GM18868 (cell line): ENCODE measurements around the gene KRTAP9-4.
"Not testable (repeated sequence)": the region's sequence is repeated elsewhere in the genome, so short reads cannot be mapped to it uniquely, and the experiment has no call there.

Experiments
- ATAC-seq: cut with Tn5 transposase; IDR thresholded peaks from one replicate; pipeline ENCODE4 v1.9.1; 2021; ENCODE audit warnings: mild to moderate bottlenecking, moderate library complexity; ENCODE audit not compliant: unreplicated experiment

KRTAP9-4 gene, protein sequence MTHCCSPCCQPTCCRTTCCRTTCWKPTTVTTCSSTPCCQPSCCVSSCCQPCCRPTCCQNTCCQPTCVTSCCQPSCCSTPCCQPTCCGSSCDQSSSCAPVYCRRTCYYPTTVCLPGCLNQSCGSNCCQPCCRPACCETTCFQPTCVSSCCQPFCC

GRCh38 chr17:41249637-41250240 lies at the start of gene KRTAP9-4:
TSS of gene KRTAP9-4 (plus strand) at chr17:41249687. CDS start at chr17:41249721, 34 bp downstream.
- ATAC-seq: not testable (repeated sequence)

DNA sequence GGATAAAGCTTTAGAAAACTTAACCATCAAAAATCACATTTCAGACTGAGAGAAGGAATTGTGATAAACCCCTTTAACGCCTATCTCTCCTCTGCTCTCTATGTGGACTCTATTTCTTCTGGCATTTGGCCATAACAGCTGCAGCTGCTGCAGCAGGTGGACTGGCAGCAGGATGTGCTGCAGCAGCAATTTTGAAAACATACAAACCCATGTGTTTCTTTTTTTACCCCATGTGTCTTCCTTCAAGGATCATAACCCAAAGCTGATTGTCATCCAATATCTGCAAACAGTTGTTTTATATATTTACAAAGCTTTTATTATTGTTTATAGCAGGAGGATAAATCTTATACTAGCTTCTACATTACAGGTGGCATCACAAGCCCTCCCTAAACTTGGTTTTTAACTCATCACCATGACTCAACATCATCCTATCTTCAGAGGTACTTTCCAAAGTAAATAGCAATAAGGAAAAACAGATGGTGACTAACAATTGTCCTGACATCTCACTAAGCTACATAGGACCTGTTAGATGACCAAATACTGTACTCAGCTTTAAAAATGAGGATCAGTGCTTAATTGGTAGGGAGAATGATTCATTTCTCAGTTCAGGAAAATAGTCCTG lies 37.5 kb upstream of the KRTAP9-4 start:
- no peak for ATAC-seq

GRCh38 chr17:41212524-41213169 lies 36.8 kb upstream of the KRTAP9-4 start:
- no peak for ATAC-seq

DNA sequence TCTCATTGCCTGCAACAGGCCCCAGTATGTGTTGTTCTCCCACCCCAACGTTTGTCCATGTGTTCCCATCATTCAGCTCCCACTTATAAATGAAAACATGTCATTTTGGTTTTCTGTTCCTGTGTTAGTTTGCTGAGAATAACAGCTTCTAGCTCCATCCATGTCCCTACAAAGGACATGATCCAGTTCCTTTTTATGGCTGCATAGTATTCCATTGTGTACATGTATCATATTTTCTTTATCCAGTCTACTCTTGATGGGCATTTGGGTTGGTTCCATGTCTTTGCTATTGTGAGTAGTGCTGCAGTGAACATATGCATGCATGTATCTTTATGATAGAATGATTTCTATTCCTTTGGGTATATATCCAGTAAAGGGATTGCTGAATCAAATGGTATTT lies 33.8 kb upstream of the KRTAP9-4 start:
- ATAC-seq: no peak

DNA sequence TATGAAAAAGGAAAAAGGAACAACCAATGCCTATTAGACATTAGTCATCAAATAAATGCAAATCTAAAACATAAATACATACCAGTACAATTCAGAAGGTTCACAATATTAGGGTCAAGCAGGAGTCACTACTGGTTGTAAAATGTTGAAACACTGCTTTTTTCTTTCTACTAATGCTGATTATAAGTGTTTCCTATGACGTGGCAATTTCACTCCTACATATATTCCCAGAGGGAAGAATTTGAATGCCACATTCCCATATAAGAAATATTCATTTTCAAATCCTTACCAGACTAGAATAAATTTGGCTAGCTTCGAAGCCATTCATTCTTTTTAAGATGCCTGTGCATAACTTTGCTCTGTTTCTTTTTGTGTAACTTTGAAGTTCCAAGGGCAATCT lies 25.7 kb upstream of the KRTAP9-4 start:
- no peak for ATAC-seq

GRCh38 chr17:41226051-41226450 lies 23.4 kb upstream of the KRTAP9-4 start:
- ATAC-seq: no peak

DNA sequence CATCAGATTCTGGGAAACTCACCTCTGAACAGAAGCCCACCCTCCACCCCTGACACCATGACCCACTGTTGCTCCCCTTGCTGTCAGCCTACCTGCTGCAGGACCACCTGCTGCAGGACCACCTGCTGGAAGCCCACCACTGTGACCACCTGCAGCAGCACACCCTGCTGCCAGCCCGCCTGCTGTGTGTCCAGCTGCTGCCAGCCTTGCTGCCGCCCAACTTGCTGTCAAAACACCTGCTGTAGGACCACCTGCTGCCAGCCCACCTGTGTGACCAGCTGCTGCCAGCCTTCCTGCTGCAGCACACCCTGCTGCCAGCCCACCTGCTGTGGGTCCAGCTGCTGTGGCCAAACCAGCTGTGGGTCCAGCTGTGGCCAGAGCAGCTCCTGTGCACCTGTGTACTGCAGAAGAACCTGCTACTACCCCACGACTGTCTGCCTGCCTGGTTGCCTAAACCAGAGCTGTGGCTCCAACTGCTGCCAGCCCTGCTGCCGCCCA lies 22.8 kb upstream of the KRTAP9-4 start, which contains the start of gene KRTAP9-2:
Gene KRTAP9-2, plus strand, starts transcription at position 51 of the 498 bp plus-strand sequence. Its CDS starts 7 bp downstream, at position 58.
- ATAC-seq: not testable (repeated sequence)

DNA sequence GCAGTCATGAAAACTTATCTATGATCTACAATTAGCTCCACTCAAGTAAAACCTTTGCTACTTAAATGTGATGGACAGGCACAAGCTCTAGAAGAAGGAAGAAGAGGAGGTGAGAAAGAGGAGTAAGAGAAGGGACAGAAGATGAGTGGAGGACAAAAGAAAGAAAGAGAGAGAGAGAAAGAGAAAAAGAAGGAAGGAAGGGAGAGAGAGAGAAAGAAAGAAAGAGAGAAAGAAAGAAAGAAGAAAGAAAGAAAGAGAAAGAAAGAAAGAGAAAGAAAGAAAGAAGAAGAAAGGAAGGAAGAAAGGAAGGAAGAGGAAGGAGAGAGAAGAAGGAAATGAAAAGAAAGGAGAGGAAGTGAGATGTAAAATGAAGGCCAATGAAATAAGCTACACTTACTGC lies 19.4 kb upstream of the KRTAP9-4 start:
- ATAC-seq: no peak

GRCh38 chr17:41231731-41232130 lies 17.8 kb upstream of the KRTAP9-4 start:
- ATAC-seq: no peak

GRCh38 chr17:41232399-41233105 lies 16.9 kb upstream of the KRTAP9-4 start, which contains the start of gene KRTAP9-3:
TSS of gene KRTAP9-3 (plus strand) at chr17:41232449. CDS start at chr17:41232502, 53 bp downstream.
- ATAC-seq: not testable (repeated sequence)

- ATAC-seq: not testable (repeated sequence)
Measured at GRCh38 chr17:41237116-41237515, 12.4 kb upstream of the KRTAP9-4 start.

GRCh38 chr17:41237949-41238437 lies 11.5 kb upstream of the KRTAP9-4 start, which contains the start of gene KRTAP9-8:
TSS of gene KRTAP9-8 (plus strand) at chr17:41237999. CDS start at chr17:41238052, 53 bp downstream.
- ATAC-seq: not testable (repeated sequence)

- not testable (repeated sequence) for ATAC-seq
Measured at GRCh38 chr17:41246995-41247787, 2.3 kb upstream of the KRTAP9-4 start.

DNA sequence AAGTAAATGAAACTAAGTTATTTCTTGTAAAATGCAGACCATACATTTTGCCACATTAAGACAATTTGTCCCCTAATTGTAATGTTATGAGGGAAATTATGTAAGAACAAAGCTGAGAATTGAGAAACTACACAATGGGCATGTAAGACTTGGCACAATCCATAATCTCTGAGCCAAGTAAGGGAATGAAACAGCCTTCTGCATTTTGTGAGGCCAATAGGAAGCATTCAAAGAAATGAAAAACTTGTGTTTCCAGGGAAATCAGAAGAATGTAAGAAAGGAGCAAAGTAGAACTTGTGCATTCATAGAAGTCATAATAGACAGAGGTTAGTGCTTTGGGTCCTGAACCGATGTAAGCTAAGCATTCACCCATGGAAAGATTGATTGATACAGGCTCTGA lies 1.8 kb downstream of the KRTAP9-4 start:
- ATAC-seq: no peak

GRCh38 chr17:41254861-41255260 lies 5.4 kb downstream of the KRTAP9-4 start:
- ATAC-seq: no peak

DNA sequence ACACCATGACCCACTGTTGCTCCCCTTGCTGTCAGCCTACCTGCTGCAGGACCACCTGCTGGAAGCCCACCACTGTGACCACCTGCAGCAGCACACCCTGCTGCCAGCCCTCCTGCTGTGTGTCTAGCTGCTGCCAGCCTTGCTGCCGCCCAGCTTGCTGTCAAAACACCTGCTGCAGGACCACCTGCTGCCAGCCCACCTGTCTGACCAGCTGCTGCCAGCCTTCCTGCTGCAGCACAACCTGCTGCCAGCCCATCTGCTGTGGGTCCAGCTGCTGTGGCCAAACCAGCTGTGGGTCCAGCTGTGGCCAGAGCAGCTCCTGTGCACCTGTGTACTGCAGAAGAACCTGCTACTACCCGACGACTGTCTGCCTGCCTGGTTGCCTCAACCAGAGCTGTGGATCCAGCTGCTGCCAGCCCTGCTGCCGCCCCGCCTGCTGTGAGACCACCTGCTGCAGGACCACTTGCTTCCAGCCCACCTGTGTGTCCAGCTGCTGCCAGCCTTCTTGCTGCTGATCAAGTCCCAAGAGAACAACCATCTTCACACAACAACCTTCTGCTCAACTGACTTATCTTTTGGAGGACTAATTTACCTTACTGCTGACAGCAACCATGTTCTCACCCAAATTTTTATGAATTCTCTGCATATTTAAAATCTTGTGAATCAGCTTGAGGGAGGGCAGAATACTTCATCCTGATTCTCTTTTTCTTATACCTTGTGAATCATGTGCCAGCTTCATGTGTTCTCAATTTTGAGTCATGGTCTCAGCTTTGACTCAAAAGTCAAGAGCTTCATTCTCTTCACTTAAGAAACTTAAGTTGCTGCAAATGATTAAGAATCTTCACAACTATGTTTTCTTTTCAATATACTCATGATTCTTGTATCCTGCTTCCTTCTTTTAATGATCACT lies 6.1 kb downstream of the KRTAP9-4 start, which contains the start of gene KRTAP9-9:
Gene KRTAP9-9, plus strand, starts transcription at position 4 of the 910 bp plus-strand sequence.
- not testable (repeated sequence) for ATAC-seq

GRCh38 chr17:41256291-41256685 lies 6.8 kb downstream of the KRTAP9-4 start:
- no peak for ATAC-seq

DNA sequence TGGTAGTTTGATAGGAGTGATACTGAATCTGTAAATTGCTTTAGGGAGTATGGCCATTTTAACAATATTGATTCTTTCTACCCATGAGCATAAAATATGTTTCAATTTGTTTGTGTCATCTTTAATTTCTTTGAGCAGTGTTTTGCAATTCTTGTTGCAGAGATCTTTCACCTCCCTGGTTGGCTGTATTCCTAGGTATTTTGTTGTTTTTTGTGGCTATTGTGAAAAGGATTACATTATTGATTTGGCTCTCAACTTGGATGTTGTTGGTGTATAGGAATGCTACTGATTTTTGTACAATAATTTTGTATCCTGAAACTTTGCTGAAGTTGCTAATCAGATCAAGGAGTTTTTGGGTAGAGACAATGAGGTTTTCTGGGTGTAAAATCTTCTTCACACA lies 8.9 kb downstream of the KRTAP9-4 start:
- no peak for ATAC-seq
